ENCODE results near the gene FAM53A. TPM values are rescaled to one million over a fixed set of nuclear protein-coding genes. Genes with fewer than 3 reads are reported as not detected.

The FAM53A gene
- total RNA-seq, 2 experiments from 2014 or later, result 0.94 to 2.8 TPM

DNA sequence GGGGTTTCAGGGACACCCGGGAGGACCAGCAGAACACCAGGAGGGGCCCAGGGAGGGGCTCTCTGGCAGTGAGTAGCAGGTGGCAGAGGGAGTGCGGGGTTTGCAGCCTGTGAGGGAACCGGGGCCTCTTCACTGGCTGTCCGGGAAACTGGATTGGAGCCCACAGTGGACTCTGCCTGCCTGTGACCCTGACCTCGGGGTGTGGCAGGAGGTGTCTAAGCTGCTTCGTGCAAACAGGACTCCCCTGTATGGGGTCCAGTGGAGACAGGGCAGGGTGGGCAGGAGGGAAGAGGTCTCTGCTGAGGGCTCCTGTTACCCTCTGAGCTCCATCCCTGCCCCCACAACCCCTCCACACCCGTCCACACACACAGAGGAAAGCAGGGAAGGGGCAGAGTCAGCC lies 50.1 kb downstream of the FAM53A start:
- ChIA-PET CTCF (no interaction called here), POLR2A (no interaction called here)

DNA sequence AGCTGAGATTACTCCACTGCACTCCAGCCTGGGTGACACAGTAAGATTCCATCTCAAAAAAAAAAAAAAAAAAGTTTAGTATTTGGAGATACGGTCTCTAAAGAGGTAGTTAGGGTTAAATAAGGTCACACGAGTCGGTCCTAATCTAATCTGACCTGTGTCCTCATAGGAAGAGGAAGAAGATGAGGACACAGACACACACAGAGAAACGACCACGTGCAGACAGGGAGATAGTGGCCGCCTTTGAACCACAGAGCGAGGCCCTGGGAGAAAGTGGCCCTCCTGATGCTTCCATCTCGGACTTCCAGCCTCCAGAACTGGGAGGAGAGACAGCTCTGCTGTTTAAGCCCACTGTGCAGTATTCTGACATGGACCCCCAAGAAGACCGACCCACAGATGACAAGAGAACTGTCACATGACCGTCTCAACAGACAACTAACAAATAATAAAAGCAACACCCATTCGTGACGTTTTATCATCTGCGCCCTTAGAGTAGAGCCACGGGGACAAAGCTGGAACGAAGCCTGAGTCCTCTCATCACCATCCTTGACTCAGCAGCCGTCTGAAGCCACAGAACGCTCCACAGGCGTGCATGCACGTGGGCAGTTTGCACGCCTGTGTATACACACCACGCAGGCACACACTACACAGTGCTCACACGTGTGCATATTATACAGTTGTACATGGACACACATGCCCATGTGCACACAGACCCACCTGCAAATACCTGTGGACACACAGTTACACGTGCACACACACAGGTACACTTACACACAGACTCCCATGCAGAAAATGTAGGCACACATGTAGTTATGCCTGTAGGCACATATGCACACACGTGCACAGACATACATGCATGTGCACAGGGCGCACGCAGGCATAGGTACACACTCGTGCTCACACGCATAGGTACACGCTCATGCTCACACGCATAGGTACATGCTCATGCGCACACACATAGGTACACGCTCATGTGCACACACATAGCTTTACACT lies 51.7 kb downstream of the FAM53A start:
- CTCF ChIA-PET, result interaction anchor here (0.7 kb wide), 1 partner anchor 61 kb away, joined by 3 read pairs; no protein-coding TSS in a partner anchor
- POLR2A ChIA-PET, result no interaction called here

DNA sequence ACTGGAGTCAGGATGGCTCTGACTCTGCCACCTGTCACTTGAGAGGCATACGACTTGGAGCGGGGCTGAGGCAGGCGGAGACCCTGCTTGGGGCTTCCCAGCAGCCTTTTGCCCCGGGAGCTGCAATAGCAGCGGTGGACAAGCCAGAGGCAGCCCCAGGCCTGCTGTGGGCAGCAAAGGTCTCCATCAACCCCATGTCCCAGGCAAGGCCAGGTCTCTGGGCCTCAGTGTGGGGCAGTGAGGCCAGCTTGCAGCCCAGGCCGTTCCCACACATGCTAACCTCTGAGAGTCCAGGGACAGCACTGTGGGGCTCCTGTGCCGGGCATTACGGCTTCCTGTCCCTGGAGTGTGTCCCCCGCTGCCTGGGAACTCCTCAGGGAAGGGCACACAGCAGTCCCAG lies 53.0 kb downstream of the FAM53A start:
- ChIA-PET POLR2A (no interaction called here), CTCF (no interaction called here)

DNA sequence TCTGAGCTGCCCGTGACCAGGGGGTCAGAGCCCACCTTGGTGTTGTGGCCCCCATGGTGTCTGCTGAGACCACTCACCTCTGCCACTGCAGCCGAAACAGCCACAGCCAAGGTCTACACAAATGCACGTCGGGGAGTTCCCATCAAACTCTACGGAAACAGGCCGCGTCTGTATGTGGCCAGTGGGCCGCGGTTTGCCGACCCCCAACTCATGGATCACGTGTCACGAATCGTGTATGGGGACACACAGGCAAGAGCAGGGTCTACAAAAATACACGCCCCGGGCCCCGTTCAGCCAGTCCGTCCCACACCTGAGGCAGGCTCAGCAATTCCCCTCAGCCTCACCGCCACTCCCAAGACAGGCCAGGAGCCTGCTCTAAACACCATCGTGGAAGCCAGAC lies 53.8 kb downstream of the FAM53A start:
- ChIA-PET POLR2A (no interaction called here), CTCF (interaction anchor here (0.9 to 2.1 kb wide), 6 partner anchors 18 to 277 kb away, joined by 3 to 14 read pairs (median 4); no protein-coding TSS in a partner anchor)

DNA sequence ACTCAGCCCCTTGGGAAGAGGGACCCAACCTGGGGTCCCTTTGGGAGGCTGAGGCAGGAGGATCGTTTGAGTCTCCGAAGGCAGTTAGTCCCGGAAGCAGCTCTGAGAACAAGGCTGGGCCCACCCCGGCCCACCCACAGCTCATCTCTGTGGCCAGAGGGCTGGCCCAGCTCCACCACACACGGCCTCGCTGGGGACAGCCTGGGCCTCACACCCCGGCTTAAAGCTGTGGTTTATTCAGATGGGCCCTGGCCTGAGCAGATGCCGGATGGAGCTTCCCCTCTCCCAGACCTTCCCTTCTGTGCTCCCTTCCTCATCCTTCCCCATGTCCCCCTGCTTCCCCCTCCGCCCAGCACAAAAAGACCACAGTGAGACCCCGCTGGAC lies 54.4 kb downstream of the FAM53A start:
- POLR2A ChIA-PET, result no interaction called here
- CTCF ChIA-PET, result interaction anchor here (0.7 to 2.1 kb wide), 15 partner anchors 10 to 888 kb away, joined by 3 to 14 read pairs (median 4); no protein-coding TSS in a partner anchor

DNA sequence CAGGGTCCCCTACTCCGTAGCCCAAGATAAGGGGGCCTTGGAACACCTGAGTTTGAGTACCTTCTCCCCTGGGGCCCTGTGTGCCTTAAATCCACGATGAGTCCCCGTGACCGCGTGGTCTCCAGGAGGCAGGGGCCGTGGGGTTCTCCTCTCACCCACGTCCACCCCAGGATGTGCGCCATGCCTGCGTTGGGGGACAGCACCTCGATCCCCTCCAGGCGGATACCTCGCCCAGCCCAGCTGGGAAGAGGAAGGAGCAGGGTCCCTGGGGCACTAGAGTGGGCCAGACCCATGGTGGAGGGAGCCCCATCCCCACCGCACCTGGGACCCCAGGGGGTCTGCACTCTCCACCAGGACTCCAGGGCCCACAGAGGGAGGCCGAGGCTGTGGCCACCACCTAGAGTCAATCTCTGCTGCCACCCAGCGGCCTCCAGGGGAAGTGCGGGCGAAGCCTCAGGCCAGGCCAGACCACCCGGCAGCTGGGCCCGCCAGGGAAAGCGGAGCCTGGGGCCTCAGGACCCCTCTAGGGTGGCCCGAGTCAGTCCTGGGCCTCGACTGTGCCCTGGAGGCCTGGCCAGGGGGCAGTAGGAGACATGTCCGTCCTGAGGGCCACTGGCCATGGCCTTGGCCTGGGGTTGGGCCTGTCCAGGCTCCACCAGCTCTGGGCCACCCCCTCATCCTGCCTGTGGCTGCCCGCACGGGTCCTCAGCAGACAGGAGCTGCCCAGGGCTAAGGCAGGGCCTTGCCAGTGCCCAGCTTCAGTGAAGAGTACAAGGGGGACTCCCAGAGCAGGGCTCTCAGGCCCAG lies 55.0 kb downstream of the FAM53A start:
- CTCF ChIA-PET, result interaction anchor here (0.7 to 2.1 kb wide), 15 partner anchors 9 to 888 kb away, joined by 3 to 14 read pairs (median 4); no protein-coding TSS in a partner anchor
- POLR2A ChIA-PET, result no interaction called here

DNA sequence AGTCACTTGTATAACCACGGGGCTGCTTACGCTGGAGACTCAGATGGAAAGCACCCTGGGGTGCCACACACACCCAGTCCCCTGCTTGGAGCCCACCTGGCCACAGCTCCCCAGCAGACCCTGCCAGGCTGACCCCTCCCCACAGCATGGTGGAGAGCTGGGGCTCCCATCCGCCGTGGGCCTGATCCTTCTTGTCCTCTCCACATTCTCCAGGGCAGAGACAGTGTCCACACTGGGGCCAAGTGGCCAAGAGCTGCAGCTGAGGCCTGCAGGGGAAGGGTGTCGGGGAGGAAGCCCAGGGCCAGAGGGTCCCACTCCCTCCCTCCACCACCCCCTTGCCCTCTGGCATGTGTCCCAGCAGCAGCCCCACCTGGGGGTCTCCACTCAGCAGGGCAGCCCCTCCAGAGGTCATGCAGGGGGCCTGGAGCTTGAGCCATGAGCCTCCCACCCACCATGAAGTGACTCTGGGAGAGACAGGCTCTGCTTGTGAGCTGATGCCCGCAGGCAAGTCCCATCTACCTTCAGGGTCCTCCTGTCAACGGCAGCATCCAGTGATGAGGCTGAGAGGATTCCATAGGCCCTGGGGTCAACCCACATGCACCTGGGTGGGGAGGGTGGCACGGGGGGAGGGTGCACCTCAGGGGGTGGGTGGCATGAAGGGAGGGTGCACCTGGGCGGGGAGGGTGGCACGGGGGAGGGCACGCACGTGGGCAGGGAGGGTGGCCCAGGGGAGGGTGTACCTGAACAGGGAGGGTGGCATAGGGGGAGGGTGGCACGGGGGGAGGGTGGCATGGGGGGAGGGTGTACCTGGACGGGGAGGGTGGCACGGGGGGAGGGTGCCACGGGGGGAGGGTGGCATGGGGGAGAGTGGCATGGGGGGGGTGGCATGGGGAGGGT lies 56.4 kb downstream of the FAM53A start:
- CTCF ChIA-PET, result interaction anchor here (0.6 to 1.0 kb wide), 3 partner anchors 15 to 273 kb away, joined by 3 to 5 read pairs (median 3); no protein-coding TSS in a partner anchor

DNA sequence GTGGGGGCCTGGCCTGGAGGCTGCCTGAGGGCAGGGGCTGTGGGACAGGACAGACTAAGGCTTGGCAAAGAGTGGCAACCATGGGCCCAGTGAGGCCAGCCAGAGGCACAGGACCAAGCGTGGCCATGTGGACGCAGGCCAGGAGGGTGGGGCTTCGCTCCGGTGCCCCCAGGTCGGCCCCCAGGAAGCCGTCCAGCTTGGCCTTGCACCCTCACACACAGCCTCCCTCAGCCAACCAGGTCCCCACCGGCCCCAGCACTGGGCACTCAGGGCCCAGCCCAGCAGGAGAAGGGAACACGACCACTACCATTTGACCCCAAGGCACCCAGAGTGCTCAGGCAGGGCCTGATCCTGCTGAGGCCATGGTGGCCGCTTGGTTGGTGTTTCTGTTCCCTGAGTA lies 57.2 kb downstream of the FAM53A start:
- ChIA-PET POLR2A (no interaction called here), CTCF (interaction anchor here (0.6 to 1.0 kb wide), 2 partner anchors 81 to 272 kb away, joined by 3 to 5 read pairs; no protein-coding TSS in a partner anchor)

More for the DNA sequence above, 56.4 kb downstream of the FAM53A start:
- POLR2A ChIA-PET, result no interaction called here

DNA sequence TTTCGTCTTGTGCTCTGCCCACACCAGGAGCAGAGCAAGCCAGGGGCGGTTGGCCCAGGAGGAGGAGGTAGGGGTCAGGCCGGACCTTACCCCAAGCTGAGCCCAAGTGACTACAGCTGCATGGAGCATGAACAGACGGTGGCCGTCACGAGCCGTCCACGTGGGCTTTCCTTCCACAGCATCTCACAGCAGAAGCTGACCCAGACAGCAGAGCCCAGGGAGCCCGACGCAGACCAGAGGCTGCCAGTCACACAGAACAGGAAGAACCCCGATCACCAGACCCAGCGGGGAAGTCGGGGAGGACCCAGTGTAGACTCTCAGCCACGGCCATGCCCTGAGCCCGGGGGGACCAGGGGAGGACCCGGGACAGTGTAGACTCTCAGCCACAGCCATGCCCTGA lies 58.0 kb downstream of the FAM53A start:
- POLR2A ChIA-PET, result no interaction called here
- CTCF ChIA-PET, result no interaction called here

DNA sequence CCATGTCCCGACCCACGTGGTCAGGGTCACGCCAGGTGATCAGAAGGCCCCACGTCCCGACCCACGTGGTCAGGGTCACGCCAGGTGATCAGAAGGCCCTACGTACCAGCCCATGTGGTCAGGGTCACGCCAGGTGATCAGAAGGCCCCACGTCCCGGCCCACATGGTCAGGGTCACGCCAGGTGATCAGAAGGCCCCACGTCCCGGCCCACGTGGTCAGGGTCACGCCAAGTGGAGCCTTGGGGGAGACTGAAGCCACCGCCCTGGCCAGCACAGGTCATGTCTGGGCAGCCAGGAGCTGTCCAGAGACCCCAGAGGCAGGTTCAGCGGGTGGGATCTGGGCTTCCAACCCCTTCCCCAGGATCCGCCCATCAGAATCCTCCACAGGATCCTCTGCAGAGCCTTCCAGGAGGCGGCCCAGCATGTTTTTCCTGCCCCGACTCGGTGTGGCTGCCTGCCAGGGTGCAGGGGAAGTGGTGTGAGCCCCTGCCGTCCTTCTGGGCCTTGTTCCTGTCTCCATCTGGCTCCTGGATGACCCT lies 58.4 kb downstream of the FAM53A start:
- ChIA-PET POLR2A (no interaction called here), CTCF (no interaction called here)

DNA sequence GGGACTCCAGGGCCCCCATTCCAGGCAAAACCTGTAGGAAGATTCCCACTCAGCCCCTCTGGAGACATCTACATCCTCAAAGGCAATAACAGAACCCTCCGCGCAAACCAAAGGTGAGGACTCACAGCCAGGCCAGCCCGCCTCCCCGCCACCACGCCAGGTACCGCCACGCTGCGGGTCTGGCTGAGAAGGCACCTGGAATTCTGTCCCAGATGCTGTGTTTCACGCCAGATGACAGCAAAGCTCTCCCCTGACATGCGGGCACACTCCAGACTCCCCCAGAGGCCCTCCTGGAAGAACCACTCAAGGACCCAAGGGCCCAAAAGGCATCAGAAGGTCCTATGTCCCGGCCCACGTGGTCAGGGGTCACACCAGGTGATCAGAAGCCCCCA lies 59.6 kb downstream of the FAM53A start:
- POLR2A ChIA-PET, result no interaction called here

DNA sequence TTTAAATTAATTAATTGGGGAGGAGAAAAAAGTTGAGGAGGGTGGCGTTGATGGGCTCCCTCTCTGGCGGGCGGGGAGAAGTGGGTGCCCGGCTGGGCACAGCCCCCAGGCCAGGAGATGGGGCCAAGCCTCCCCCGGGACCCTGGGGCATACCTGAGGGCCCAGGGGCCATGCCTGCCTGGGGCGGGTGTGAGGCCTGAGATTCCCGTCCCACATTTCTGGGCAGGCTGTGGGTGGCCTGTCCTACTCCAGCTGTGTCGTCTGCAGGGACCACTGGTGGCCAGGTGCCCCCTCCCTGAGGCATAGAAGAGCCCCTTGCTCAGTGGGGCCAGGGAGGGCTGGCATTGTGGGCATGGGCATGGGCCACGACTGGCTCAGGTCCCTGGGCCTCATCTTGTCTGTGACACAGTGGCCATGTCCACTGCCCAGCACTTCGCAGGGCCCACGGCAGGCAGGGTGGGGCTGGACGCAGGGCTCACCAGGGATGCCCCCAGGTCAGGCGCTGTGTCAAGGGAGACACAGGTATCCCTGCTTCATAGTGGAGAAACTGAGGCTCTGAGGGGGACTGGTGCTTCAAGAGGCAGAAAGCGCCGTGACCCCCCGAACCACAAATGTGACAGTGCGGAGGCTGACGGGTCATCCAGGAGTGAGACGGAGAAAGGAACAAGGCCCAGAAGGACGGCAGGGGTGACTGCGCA lies 60.1 kb downstream of the FAM53A start:
- POLR2A ChIA-PET, result no interaction called here

More for the DNA sequence above, 59.6 kb downstream of the FAM53A start:
- CTCF ChIA-PET, result no interaction called here

DNA sequence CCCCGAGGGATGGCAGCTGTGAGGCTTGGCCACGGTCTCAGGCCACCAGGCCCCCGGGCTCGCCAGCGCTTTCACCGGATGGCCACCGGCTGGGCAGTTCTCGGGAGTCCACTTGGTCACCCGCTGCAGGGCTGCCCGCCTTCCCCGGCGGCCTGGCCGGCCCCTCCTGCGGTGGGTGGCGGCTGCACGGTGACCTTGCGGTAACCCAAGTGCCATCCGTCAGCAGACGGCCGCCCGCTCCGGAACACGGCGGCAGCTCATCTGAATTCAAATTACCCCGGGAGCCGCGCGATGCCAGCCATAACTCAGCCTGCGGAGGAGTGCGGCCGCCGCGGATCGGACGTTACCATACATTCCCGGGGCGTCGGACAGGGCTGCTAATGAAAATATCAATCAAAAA lies 60.7 kb downstream of the FAM53A start:
- ChIA-PET CTCF (no interaction called here), POLR2A (no interaction called here)

More for the DNA sequence above, 60.1 kb downstream of the FAM53A start:
- CTCF ChIA-PET, result no interaction called here

DNA sequence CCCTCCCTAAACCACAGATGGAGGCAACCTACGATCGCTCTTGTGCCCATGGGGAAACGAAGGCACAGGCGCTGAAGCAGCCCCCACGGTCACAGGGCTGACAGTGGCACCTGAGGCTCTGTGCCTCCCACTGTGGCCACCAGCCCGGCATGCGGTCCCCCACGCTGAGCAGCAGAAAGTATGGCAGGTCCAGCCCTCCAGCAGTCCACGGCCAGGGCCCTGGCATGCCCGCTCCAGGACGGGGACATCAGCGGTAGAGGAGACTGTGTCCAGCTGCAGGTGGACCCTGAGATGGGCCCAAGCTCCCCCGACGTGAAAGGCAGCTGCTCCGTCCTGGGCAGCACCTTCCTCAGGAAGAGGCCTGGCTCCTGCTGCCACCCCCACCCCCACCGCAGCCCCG lies 61.2 kb downstream of the FAM53A start:
- POLR2A ChIA-PET, result no interaction called here
- CTCF ChIA-PET, result no interaction called here

DNA sequence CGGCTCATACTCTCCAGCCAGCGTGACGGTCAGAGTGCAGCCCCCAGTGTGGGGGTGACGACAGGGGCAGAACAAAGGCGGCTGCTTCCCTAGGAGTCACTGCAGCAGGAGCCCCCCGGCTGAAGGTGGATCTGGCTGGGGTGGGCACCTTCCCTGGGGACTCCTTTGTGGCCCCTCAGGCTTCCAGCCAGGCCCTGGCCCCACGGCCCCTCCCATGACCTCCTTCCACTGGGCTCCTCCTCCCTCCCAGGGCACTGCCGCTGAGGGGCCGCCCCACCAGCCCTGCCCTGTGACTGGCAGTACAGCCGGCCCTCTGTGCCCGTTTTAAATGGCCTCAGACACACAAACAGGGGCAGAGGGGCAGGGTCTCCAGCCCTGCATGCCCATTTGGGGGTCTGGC lies 61.9 kb downstream of the FAM53A start:
- POLR2A ChIA-PET, result no interaction called here
- CTCF ChIA-PET, result no interaction called here

DNA sequence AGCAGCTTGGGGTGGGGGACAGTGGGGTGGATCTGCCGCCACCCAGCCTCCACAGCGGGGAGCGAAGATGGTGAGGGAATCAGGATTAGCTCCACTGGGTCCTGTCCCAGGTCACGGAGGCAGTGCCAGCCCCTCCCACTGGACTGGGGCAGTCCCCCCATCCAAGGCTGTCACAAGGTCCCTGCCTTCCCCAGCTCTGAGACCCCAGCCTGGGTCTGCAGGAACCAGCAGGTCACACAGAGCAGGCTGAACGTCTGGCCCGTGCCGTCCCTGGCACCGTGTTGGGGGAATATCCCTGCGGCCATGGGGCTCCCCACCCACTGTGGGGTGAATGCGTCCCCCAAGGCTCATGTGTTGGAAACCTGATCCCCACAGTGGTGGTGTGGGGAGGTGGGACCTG lies 62.6 kb downstream of the FAM53A start:
- POLR2A ChIA-PET, result no interaction called here
- CTCF ChIA-PET, result no interaction called here

DNA sequence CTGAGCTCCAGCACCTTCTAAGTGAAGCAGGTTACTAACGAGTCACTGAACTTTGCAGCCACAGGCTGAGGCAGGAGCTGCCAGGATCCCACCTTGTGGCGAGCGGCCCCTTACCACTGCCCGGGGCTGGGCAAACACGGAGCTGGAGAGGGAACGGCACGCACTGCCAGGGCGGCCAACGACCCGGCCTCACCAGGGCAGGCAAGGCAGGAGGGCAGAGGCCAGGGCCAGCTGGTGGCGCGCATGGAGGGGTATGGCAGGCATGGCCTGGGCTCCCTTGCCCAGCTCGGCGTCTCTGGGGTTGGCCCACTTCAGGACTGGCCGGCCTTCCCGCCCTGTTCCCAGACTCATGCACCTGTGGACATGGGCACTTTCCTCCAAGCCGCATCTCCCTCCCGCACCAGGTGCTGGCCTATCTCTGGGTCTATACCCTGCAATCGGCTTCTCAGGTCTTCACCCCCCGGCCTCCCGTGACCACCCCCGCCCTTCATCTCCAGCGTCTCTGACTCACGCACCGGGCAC lies 64.9 kb downstream of the FAM53A start:
- CTCF ChIA-PET, result interaction anchor here (1.0 kb wide), 1 partner anchor 10 kb away, joined by 4 read pairs; no protein-coding TSS in a partner anchor

DNA sequence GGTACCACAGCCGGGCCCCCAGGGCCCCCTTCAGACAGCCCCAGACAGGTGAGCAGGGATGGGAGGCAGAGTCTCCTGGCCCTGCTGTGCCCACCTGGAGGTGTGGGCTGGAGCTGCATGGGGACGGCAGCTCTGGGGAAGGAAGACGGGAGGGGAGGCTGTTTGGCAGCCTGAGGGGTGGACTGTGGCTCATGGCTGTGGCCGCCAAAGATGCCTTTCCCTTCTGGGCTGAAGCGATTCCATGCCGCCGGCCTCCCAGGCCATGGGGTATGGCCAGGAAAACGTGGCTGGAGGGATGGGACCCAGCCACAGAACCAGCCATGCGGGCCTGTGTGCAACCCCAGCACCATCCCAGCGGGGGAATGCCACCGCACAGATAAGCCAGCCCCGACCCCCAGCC lies 65.7 kb downstream of the FAM53A start:
- CTCF ChIA-PET, result no interaction called here
- POLR2A ChIA-PET, result no interaction called here

More for the DNA sequence above, 64.9 kb downstream of the FAM53A start:
- POLR2A ChIA-PET, result no interaction called here
